ENCODE data around the gene SPAG4.

Gene SPAG4

DNA sequence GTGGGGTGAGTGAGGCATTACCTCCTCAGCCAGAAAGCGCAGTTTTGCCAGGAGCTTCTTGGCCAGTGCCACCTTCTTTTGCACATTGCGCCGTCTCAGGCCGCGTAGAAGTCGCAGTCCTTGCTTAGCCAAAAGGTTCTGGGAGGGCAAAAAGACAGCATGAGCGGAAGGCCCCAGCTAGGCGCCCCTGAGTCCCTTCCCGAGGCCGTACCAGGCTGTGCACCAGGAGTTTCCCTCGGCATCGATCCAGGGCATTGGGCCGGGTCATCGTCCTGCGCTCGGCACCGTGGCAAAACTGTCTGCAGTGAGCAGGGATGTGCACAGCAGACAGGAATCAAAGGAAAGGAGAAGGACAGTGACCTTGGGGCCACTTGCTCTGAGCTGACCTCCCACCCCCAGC lies 20.2 kb upstream of the SPAG4 start:
- Mint-ChIP-seq H3K9me3 (no peaks in the 10 kb centered on the region), H3K4me1 (no peaks in the 10 kb centered on the region), H3K27ac (no peak overlapping the region), H3K36me3 (no peaks in the 10 kb centered on the region), H3K27me3 (peaks cover 5% of the 10 kb centered on the region), H3K4me3 (no peak overlapping the region)

- H3K27ac Mint-ChIP-seq, result no peak overlapping the region
- no peaks in the 10 kb centered on the region for H3K4me1 Mint-ChIP-seq
- peaks cover 5% of the 10 kb centered on the region for H3K27me3 Mint-ChIP-seq
- no peak overlapping the region for H3K4me3 Mint-ChIP-seq
- no peaks in the 10 kb centered on the region for H3K36me3 Mint-ChIP-seq
- H3K9me3 Mint-ChIP-seq, result no peaks in the 10 kb centered on the region
Observed at GRCh38 chr20:35595901-35596300, 19.7 kb upstream of the SPAG4 start.

GRCh38 chr20:35597186-35597585 lies 18.4 kb upstream of the SPAG4 start:
- no peaks in the 10 kb centered on the region for H3K9me3 Mint-ChIP-seq
- H3K4me3 Mint-ChIP-seq, result no peak overlapping the region
- H3K27me3 Mint-ChIP-seq, result peaks cover 6% of the 10 kb centered on the region
- no peaks in the 10 kb centered on the region for H3K36me3 Mint-ChIP-seq
- H3K27ac Mint-ChIP-seq, result no peak overlapping the region
- H3K4me1 Mint-ChIP-seq, result peaks cover 5% of the 10 kb centered on the region

DNA sequence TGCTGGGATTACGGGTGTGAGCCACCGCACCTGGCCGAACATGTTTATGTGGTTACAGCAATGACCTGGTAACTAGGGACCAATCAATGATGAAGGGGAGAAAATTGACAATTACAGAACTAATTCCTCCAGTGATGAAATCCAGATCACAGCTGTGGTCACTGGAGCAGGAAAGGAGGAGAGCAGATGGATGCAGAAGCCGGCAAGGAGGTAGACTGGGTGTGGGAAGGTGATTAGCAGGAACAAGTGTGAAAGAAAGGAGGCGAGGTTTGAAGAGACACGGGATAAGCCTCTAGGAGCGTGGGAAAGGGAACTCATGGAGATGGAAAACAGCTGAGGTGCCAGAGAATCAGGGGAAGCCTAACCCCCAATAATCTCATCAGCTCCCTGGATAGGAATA lies 17.2 kb upstream of the SPAG4 start:
- no peak overlapping the region for H3K27ac Mint-ChIP-seq
- no peaks in the 10 kb centered on the region for H3K36me3 Mint-ChIP-seq
- peaks cover 6% of the 10 kb centered on the region for H3K27me3 Mint-ChIP-seq
- H3K9me3 Mint-ChIP-seq, result no peaks in the 10 kb centered on the region
- peaks cover 5% of the 10 kb centered on the region for H3K4me1 Mint-ChIP-seq
- H3K4me3 Mint-ChIP-seq, result no peak overlapping the region

GRCh38 chr20:35598899-35599775 lies 16.5 kb upstream of the SPAG4 start:
- peaks cover 5% of the 10 kb centered on the region for H3K4me1 Mint-ChIP-seq
- no peaks in the 10 kb centered on the region for H3K9me3 Mint-ChIP-seq
- no peaks in the 10 kb centered on the region for H3K36me3 Mint-ChIP-seq
- H3K4me3 Mint-ChIP-seq, result no peak overlapping the region
- peak overlapping the region; percentile 79 for H3K27ac Mint-ChIP-seq
- peaks cover 6% of the 10 kb centered on the region for H3K27me3 Mint-ChIP-seq

- Mint-ChIP-seq H3K36me3 (no peaks in the 10 kb centered on the region), H3K27me3 (peaks cover 6% of the 10 kb centered on the region), H3K27ac (peak overlapping the region; percentile 19), H3K4me1 (peaks cover 5% of the 10 kb centered on the region), H3K9me3 (no peaks in the 10 kb centered on the region), H3K4me3 (no peak overlapping the region)
Observed at GRCh38 chr20:35599776-35600120, 15.9 kb upstream of the SPAG4 start.

DNA sequence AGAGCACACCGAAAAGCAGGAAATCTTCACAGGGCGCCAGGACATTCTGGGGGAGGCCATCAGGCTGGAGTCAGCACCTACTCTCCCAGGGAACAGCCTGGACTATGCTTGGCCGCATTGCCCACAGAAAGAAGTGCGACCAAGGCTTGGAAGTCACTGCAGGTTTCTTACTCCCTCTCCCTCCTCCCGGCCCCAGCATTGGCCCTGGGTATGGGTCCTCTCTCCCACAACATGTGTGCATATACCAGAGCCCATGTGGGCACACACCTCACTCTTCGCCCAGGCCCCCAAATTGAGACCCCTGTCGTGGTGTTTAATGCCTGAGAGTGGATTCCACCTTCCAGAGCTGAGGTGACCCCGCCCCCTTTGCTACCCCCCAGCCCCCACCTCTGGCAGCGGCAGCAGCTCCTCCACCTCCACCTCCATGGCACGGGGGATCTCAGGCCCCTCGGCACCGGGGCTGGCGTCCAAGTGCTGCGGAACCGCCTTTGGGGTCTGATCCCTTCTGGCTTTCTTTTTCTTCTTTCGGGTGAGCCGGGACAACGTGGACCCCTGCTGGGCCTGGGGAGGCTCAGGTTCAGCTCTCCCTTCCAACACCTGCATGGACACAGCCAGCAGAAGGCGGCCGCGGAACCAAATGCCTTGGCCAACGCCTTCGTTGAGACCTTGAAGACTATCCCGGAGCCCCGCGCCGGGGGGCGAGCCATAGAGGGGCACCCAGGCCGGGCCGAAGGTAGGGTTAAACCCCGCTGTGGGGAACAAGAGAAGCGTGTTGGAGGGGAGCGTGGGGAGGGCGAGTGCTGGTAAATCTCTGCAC lies 15.2 kb upstream of the SPAG4 start:
- Mint-ChIP-seq H3K9me3 (no peaks in the 10 kb centered on the region), H3K36me3 (no peaks in the 10 kb centered on the region), H3K27ac (no peak overlapping the region)

DNA sequence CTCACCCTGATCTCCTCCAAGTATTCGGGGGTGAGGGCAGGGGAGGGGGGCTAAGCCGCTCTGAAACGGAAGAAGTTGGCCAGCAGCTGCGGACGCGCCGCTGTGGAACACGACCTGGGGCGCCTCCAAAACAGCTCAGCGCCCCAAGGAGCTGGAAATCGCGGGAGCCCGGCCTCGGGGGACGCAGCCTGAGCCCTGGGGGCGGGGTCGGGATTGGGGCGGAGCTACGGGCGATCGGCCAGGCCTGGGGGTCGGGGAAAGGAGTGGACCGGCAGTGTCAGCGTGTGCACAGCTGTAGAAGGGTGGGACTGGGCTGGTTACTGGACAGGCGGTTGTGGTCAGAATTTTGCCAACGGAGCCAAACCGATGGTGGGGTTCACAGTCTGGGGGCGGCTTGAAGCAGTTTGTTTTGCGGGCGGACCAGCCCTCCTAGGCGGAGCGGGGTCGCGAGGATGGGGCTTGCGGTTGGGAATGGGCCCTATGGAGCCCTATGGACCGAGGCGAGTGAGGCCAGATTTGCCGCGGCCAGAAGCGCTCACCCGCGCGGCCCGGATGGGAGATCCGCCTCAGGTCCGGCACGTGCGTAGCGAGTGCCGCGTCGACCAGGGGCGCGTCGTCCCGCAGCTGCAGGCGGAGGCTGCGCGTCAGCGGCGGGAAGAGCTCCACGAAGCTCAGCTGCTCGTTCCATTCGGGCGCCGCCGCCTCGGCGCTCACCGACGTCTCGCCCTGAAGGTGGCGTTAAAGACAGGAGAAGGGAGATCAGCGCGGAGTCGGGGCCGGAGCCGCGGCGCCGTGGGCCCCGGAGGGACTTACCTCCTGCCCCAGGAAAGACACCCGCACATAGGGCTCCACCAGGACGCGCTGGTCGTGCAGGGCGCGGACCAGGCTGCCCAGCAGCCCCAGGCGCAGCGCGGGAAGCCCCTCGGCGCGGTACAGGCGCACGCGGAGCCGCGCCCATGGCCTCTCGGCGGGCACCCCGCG lies 14.3 kb upstream of the SPAG4 start:
- Mint-ChIP-seq H3K4me1 (peaks cover 5% of the 10 kb centered on the region), H3K27ac (no peak overlapping the region), H3K36me3 (no peaks in the 10 kb centered on the region), H3K9me3 (no peaks in the 10 kb centered on the region), H3K27me3 (peaks cover 6% of the 10 kb centered on the region), H3K4me3 (peak overlapping the region; percentile 85)

More for the DNA sequence above, 15.2 kb upstream of the SPAG4 start:
- peaks cover 5% of the 10 kb centered on the region for H3K4me1 Mint-ChIP-seq
- H3K27me3 Mint-ChIP-seq, result peaks cover 6% of the 10 kb centered on the region
- peak overlapping the region; percentile 85 for H3K4me3 Mint-ChIP-seq

DNA sequence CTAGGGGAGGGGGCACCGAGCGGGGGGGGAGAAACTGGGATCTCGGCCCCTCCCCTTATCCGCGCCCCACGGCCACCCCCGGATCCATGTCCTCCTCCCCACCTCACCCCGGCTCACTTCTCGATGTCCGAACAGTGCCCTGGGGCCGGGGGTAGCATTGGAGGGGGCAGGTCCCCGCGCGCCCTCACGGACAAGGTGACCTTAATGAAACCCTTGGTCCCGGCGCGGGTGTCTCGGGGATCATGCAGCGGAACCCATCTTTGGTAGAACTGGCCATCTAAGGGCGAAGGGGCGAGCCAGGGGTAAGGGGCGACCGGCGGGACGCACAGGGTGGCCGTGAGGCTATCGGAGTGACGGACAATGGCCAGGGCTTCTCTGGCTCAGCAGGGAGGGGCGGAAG lies 13.6 kb upstream of the SPAG4 start:
- H3K27me3 Mint-ChIP-seq, result peaks cover 6% of the 10 kb centered on the region
- no peak overlapping the region for H3K27ac Mint-ChIP-seq
- no peaks in the 10 kb centered on the region for H3K9me3 Mint-ChIP-seq
- peaks cover 5% of the 10 kb centered on the region for H3K4me1 Mint-ChIP-seq
- no peak overlapping the region for H3K4me3 Mint-ChIP-seq
- H3K36me3 Mint-ChIP-seq, result no peaks in the 10 kb centered on the region

DNA sequence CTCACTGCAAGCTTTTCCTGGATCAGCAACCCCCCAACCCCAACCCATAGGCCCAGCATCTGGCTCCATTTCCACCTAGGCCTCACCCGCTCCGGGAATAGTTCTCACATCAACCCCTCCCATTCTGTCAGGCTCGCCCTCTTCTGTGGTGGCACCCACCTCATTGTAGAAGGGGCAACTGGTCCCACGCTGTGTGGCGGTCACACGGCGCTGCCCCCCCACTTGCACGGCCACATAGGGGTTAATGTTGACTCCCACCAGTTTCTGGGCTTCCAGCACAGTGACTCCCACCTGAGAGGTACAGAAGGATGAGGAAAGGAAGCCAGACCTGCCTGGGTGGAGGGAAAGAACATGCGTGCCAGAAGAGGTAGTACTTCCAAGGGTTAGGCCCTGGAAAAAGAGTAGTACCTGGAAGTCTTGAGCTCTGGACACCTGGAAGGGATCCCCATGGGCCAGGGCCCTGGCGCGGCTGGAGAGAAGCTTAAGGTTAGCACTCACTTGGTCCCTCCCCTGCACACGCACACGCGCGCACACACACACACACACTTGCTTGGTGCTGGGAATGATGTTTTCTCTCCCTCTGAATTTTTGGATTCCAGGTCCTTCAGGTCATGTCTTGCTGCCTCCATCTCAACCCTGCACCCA lies 12.7 kb upstream of the SPAG4 start:
- Mint-ChIP-seq H3K36me3 (no peaks in the 10 kb centered on the region), H3K9me3 (no peaks in the 10 kb centered on the region), H3K4me3 (no peak overlapping the region), H3K27me3 (peaks cover 6% of the 10 kb centered on the region), H3K27ac (no peak overlapping the region), H3K4me1 (peaks cover 5% of the 10 kb centered on the region)

- H3K27ac Mint-ChIP-seq, result no peak overlapping the region
- no peak overlapping the region for H3K4me3 Mint-ChIP-seq
- no peaks in the 10 kb centered on the region for H3K36me3 Mint-ChIP-seq
- peaks cover 4% of the 10 kb centered on the region for H3K27me3 Mint-ChIP-seq
- peaks cover 5% of the 10 kb centered on the region for H3K4me1 Mint-ChIP-seq
- no peaks in the 10 kb centered on the region for H3K9me3 Mint-ChIP-seq
Observed at GRCh38 chr20:35603695-35604448, 11.8 kb upstream of the SPAG4 start.

- Mint-ChIP-seq H3K36me3 (no peaks in the 10 kb centered on the region), H3K27ac (no peak overlapping the region), H3K27me3 (peaks cover 2% of the 10 kb centered on the region), H3K9me3 (no peaks in the 10 kb centered on the region), H3K4me3 (no peak overlapping the region), H3K4me1 (peaks cover 5% of the 10 kb centered on the region)
Observed at GRCh38 chr20:35604449-35604747, 11.2 kb upstream of the SPAG4 start.

GRCh38 chr20:35606127-35606526 lies 9.5 kb upstream of the SPAG4 start:
- Mint-ChIP-seq H3K36me3 (no peaks in the 10 kb centered on the region), H3K4me1 (peaks cover 4% of the 10 kb centered on the region), H3K9me3 (no peaks in the 10 kb centered on the region), H3K4me3 (no peak overlapping the region), H3K27ac (no peak overlapping the region), H3K27me3 (peaks cover under 1% of the 10 kb centered on the region)

DNA sequence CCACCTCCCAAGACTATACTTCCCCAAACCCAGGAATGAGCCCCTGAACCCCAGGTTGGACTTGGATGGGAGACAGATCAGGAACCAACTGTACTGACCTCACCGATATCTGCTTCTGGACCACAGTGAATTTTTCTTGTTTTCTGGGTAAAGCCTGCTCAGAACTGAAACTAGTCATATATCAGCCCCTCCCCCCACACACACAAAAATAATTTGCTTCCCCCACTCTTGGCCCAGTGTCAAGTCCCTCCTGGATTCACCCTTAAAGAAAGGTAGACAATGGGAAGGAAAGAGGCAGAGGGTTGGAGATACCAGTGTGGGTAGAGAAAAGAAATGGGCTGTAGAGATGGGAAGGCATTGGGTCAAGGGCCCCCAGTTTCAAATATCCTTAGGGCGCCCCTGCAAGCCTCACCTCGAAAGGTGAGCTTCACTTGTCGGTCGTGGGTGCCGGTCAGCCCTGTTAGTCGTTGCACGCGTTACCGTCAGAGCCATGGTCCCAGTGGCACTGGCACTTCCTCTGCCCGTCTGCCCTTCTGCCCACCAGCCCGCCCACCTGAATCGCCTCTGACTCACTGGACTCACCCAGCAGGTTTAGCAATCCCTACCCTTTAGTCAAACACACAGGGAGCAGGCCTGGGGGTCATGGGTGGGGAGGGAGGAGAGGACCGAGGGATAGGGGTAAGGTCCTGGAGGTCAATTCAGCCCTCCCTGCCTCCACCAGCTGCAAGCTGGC lies 8.5 kb upstream of the SPAG4 start:
- Mint-ChIP-seq H3K36me3 (no peaks in the 10 kb centered on the region), H3K9me3 (no peaks in the 10 kb centered on the region), H3K4me1 (no peaks in the 10 kb centered on the region), H3K27me3 (no peaks in the 10 kb centered on the region), H3K27ac (no peak overlapping the region), H3K4me3 (no peak overlapping the region)
